GM19468 (cell line): Measurements from ENCODE around the gene ASIC2.

Experiments
- ATAC-seq: cut with Tn5 transposase; IDR thresholded peaks from one replicate; pipeline ENCODE4 v1.9.1; 2021; ENCODE audit warnings: mild to moderate bottlenecking, moderate library complexity, moderate number of reproducible peaks; ENCODE audit not compliant: unreplicated experiment; ENCODE audit errors: extremely low read depth

The ASIC2 gene

GRCh38 chr17:33260638-33261037 lies 32.5 kb downstream of the ASIC2 start:
- no peak for ATAC-seq

DNA sequence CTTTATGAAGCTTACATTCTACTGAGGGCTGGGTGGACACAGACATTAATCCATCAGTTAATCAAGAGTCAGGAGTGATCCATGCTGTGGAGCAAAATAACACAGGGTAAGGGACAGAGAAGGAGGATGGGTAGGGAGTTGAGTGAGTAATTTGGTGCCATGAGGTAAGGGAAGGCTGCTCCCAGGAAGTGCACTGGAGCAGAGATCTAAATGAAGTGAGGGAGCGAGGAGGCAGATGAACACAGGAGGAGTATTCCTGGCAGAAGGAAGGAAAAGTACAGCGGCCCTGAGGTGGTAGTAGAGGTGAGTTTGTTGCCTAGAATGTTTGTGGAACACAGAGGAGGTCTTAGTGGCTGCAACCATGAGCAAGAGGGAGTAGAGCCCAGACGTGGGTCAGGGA lies 34.8 kb downstream of the ASIC2 start:
- no peak for ATAC-seq

- no peak for ATAC-seq
These were observed 47.9 kb downstream of the ASIC2 start for GRCh38 chr17:33245183-33245582.

- no peak for ATAC-seq
These were observed 49.4 kb downstream of the ASIC2 start for GRCh38 chr17:33243732-33244131.

DNA sequence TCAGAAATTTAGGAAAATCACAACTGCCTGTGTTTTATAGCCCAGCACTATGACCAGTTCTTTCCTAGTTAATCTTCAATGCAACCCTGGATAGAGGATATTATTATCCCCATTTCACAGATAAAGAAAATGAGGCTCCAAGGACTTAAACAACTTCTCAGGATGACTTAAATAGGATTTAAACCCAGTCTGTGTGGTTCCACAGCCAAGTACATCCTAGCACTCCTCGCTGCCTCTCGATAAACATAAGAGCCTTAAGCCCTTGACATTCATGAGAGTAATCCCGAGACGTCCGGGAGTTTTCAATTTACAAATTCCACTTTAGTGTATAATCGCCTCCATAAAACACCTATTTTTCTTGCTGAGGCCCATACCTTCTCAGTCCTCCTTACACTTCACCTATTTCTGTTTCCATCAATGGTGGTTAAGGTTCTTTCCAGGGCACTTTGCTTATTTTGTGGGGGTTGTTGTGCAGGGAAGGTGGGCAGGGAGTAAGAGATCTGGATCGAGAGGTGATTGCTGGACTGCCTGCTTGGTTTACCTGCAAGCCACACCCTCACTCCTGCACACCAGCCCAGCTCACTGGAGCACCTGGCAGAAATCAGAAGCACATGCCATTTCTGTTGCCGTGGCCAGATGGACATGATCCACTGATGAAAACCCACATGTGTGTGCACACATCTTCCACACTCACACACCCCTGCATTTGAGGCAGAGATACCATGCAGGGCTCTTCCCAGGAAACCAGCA lies 50.5 kb downstream of the ASIC2 start:
- no peak for ATAC-seq

GRCh38 chr17:33241390-33241789 lies 51.7 kb downstream of the ASIC2 start:
- ATAC-seq = no peak

GRCh38 chr17:33240362-33240761 lies 52.7 kb downstream of the ASIC2 start:
- no peak for ATAC-seq

DNA sequence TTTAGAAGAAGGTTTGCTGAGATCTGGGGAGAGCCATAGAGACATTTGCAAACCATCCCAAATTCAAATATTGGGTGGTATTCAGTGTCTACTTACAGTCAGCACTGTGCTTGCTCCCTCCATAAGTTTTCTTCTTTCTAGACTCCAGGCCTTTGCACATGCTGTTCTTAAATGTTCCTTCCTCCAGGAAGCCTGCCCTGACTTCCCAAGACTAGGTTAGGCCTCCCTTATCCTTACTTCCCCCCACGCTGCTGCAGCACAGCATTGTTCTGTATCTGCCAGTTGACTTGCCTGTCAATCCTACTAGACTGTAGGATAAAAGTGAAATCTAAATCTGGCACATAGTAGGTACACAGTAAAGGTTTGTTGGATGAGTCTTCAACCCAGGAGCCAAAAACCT lies 53.4 kb downstream of the ASIC2 start:
- no peak for ATAC-seq

DNA sequence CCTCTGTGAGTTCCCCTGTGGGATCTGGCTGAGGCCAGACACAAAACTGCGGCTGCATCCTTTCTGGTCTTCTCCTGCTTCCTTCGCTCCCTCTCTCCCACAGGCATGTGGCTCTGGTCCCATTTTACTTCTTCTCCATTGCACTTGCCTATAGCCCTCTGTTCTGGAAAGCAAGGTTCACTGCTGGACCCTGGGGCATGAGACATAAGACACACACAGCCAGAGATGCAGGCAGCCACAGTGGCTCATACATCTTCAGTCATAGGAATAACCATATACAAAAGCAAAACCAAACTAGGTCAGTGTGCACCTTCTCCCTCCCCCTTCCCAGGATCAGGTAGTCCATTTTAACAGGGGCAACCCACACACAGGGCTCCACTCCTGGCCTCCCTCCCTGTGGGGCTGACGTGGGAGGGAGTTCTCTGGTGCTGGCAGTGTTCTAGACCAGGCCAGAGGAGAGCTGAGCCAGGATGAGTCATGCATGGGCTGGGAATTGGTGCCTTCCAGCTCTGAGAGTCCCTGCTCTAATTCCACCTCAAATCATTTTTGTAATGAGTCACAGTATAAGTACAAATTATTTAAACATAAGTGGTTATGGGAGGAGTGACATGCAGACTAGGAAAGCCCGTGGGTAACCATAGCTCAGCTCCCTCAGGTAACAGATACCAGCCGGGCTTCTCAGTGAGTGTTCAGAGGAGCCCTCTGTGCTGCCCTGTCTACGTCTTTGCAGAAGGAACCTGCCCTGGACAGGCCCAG lies 58.0 kb downstream of the ASIC2 start:
- no peak for ATAC-seq

GRCh38 chr17:33234233-33234632 lies 58.9 kb downstream of the ASIC2 start:
- no peak for ATAC-seq

GRCh38 chr17:33233811-33234177 lies 59.3 kb downstream of the ASIC2 start:
- no peak for ATAC-seq

DNA sequence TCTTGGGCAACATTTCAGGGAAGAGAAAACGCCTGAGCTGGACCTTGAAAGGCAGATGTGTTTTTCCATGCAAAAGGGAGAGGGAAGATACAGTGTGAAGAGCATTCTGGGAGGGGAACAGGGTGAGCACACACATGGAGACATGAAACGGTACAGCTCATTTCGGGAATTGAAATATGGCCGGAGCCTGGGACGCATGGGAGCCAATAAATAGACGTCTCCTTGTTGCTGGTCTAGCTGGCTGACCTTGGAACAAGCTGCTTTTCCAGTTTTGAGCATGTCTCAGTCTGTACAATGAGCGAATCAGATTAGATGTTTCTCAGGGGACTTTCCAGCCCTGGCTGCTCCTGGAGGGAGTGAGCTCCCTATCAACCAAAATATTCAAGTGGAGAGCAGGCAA lies 63.6 kb downstream of the ASIC2 start:
- ATAC-seq = no peak

GRCh38 chr17:33229028-33229427 lies 64.1 kb downstream of the ASIC2 start:
- no peak for ATAC-seq

GRCh38 chr17:33228548-33228947 lies 64.5 kb downstream of the ASIC2 start:
- ATAC-seq = no peak

GRCh38 chr17:33227911-33228310 lies 65.2 kb downstream of the ASIC2 start:
- no peak for ATAC-seq

GRCh38 chr17:33225994-33226393 lies 67.1 kb downstream of the ASIC2 start:
- ATAC-seq = no peak

DNA sequence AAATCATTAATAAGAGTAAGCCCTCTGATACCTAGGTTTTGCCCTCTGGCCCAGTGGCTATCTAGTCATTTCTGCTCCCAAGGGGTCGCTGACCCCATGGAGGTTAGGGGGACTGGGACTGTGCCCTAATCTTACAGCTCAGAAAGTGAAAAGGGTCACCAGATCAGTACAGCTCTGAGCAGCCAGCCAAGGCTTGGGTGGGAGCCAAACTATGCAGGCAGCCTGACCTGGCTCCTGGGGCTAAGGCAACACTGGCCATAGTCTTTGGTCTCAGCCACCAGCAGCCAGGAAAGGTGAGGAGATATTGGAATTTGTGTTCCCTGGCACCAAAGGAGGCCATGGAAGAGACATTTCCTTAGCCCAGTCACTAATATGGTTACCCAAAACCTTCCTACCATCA lies 67.6 kb downstream of the ASIC2 start:
- no peak for ATAC-seq

- ATAC-seq = no peak
These were observed 73.1 kb downstream of the ASIC2 start for GRCh38 chr17:33220036-33220435.

- no peak for ATAC-seq
These were observed 74.1 kb downstream of the ASIC2 start for GRCh38 chr17:33218698-33219601.

DNA sequence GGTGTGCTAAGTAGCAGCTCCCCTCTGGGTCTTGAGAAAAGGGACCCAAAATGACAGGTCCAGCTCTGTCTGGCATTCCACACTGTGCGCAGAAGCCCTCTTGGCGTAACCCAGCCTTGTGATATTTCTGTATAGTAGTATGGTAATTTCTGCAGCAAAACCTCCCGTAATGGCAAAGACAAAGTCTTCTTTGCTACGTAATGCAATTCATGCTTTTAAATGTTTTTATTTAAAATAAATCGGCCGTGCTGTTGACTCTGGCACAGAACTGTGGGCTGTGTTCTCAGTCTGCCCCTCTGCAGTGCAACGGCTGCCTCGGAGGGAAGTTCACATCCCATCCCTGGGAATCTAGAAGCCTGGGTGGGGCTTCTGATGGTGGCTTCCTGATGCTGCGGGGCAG lies 75.2 kb downstream of the ASIC2 start:
- no peak for ATAC-seq

- no peak for ATAC-seq
These were observed 78.1 kb downstream of the ASIC2 start for GRCh38 chr17:33214996-33215395.
